ENCODE results near the gene RAB11FIP2.

RAB11FIP2 gene

GRCh38 chr10:118041316-118041715 is 5.4 kb downstream of the RAB11FIP2 start:
- H3K9me3 ChIP-seq (ENCODE audit: control insufficient read depth, insufficient read depth, low read length) = no peaks in the 10 kb centered on the region
- peaks cover 76% of the 10 kb centered on the region for H3K79me2 ChIP-seq (ENCODE audit: control insufficient read depth, low read length)
- no peak overlapping the region for H3K4me2 ChIP-seq (ENCODE audit: low read length)
- no peaks in the 10 kb centered on the region for H3K9me2 ChIP-seq (replicated peaks; ENCODE audit: control insufficient read depth, low read length)
- H3K36me3 ChIP-seq (ENCODE audit: control insufficient read depth, low read length) = peaks cover 33% of the 10 kb centered on the region
- peaks cover 29% of the 10 kb centered on the region for H3K4me1 ChIP-seq (ENCODE audit: control insufficient read depth, low read length)
- no peaks in the 10 kb centered on the region for H3F3A ChIP-seq (ENCODE audit: control insufficient read depth, insufficient read depth)
- H3K27ac ChIP-seq (ENCODE audit: low read depth, low read length) = no peak overlapping the region
- 0 out of 2 replicates have a peak, but pooled peaks cover 4% of the 10 kb centered on the region for H4K20me1 ChIP-seq (ENCODE audit: control insufficient read depth, insufficient read depth, low read depth, low read length)
- H3K27me3 ChIP-seq (ENCODE audit: control insufficient read depth, low read length) = no peaks in the 10 kb centered on the region
- TF ChIP-seq EZH2phosphoT487 (IDR thresholded peaks at IDR 0.05; ENCODE audit: borderline replicate concordance, low read length) (no peak), CTCF (IDR thresholded peaks at IDR 0.05; ENCODE audit: low read depth, low read length, poor library complexity, severe bottlenecking) (no peak)
- H3K4me3 ChIP-seq (ENCODE audit: low read length) = no peak overlapping the region

GRCh38 chr10:118036281-118036875 is 10.4 kb downstream of the RAB11FIP2 start:
- H3K27me3 ChIP-seq (ENCODE audit: control insufficient read depth, low read length) = no peaks in the 10 kb centered on the region
- H3K9me3 ChIP-seq (ENCODE audit: control insufficient read depth, insufficient read depth, low read length) = no peaks in the 10 kb centered on the region
- no peaks in the 10 kb centered on the region for H3F3A ChIP-seq (ENCODE audit: control insufficient read depth, insufficient read depth)
- no peaks in the 10 kb centered on the region for H3K4me1 ChIP-seq (ENCODE audit: control insufficient read depth, low read length)
- H3K4me2 ChIP-seq (ENCODE audit: low read length) = no peak overlapping the region
- no peak overlapping the region for H3K4me3 ChIP-seq (ENCODE audit: low read length)
- H3K36me3 ChIP-seq (ENCODE audit: control insufficient read depth, low read length) = peaks cover 58% of the 10 kb centered on the region
- H3K9me2 ChIP-seq (replicated peaks; ENCODE audit: control insufficient read depth, low read length) = no peaks in the 10 kb centered on the region
- H4K20me1 ChIP-seq (ENCODE audit: control insufficient read depth, insufficient read depth, low read depth, low read length) = 0 out of 2 replicates have a peak, but pooled peaks cover 4% of the 10 kb centered on the region
- no peak overlapping the region for H3K27ac ChIP-seq (ENCODE audit: low read depth, low read length)
- TF ChIP-seq CTCF (IDR thresholded peaks at IDR 0.05; ENCODE audit: low read depth, low read length, poor library complexity, severe bottlenecking) (no peak), EZH2phosphoT487 (IDR thresholded peaks at IDR 0.05; ENCODE audit: borderline replicate concordance, low read length) (no peak)
- H3K79me2 ChIP-seq (ENCODE audit: control insufficient read depth, low read length) = peaks cover 29% of the 10 kb centered on the region

GRCh38 chr10:118035354-118036005 is 11.3 kb downstream of the RAB11FIP2 start:
- 0 out of 2 replicates have a peak, but pooled peaks cover 4% of the 10 kb centered on the region for H4K20me1 ChIP-seq (ENCODE audit: control insufficient read depth, insufficient read depth, low read depth, low read length)

More at GRCh38 chr10:118035354-118036005, 11.3 kb downstream of the RAB11FIP2 start:
- no peaks in the 10 kb centered on the region for H3F3A ChIP-seq (ENCODE audit: control insufficient read depth, insufficient read depth)
- H3K9me2 ChIP-seq (replicated peaks; ENCODE audit: control insufficient read depth, low read length) = no peaks in the 10 kb centered on the region
- no peak overlapping the region for H3K4me2 ChIP-seq (ENCODE audit: low read length)
- H3K27ac ChIP-seq (ENCODE audit: low read depth, low read length) = no peak overlapping the region
- no peak for TF ChIP-seq EZH2phosphoT487 (IDR thresholded peaks at IDR 0.05; ENCODE audit: borderline replicate concordance, low read length)
- no peak for TF ChIP-seq CTCF (IDR thresholded peaks at IDR 0.05; ENCODE audit: low read depth, low read length, poor library complexity, severe bottlenecking)
- no peaks in the 10 kb centered on the region for H3K27me3 ChIP-seq (ENCODE audit: control insufficient read depth, low read length)
- H3K4me3 ChIP-seq (ENCODE audit: low read length) = no peak overlapping the region
- H3K9me3 ChIP-seq (ENCODE audit: control insufficient read depth, insufficient read depth, low read length) = no peaks in the 10 kb centered on the region
- no peaks in the 10 kb centered on the region for H3K4me1 ChIP-seq (ENCODE audit: control insufficient read depth, low read length)
- H3K36me3 ChIP-seq (ENCODE audit: control insufficient read depth, low read length) = peaks cover 58% of the 10 kb centered on the region
- H3K79me2 ChIP-seq (ENCODE audit: control insufficient read depth, low read length) = peaks cover 20% of the 10 kb centered on the region

Measured in DOHH2 (cell line).